HEK293T (cell line): Measurements from ENCODE around the gene GBGT1.

Experiments
- ARNT ChIP-seq: fragments of 450-650 bp; IDR thresholded peaks from 2 replicates; pipeline ENCODE4 v1.6.1; 2017; ENCODE audit warnings: mild to moderate bottlenecking
- ELF4 ChIP-seq: fragments of 450-650 bp; IDR thresholded peaks from 2 replicates; pipeline ENCODE4 v1.6.1; 2017; ENCODE audit warnings: antibody characterized with exemption
- L3MBTL2 ChIP-seq: fragments of 450-650 bp; conservative IDR thresholded peaks from 2 replicates; pipeline ENCODE4 v1.6.1; 2016; ENCODE audit warnings: mild to moderate bottlenecking
- LEF1 ChIP-seq: fragments of 450-650 bp; IDR thresholded peaks from 2 replicates; pipeline ENCODE4 v1.6.1; 2017; ENCODE audit warnings: mild to moderate bottlenecking, borderline replicate concordance
- ZNF384 ChIP-seq: fragments of 450-650 bp; IDR thresholded peaks from 2 replicates; pipeline ENCODE4 v1.6.1; 2016

DNA sequence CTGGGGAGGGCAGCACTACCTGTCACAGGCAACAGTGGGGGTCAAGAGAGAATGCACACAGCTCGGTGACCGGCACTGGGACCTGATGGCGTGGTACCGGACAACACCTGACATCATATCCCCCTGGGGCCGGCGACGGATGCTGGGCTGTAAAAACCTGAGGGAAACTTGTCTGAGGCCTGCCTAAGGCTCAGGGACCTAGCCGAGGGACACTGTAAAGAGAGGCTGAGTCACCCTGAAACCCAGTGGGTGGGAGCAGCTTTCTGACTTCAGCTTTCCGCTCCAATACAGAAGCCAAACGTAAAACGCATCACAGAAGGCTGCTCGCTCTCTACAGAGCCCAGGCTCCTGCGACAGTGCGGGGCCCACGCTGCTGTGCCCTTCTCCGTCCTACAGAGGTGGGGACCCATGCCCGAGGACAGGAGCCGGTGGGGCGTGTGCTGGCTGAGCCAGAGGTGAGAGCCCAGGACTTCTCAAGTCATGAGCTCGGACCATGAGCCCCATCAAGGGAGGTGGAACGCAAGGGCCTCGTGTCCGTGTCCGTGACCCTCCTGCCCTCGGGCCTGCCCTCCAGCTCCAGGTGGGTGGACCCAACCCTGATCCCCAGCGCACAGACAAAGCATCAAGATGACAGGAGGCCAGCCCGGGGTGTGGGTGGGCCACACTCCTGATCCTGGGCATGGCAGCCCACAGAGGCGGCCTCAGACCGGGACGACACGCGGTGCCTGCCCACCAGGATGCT, 47.9 kb downstream of the GBGT1 start:
- TF ChIP-seq ARNT (no peak), L3MBTL2 (no peak), ZNF384 (no peak), ELF4 (no peak), LEF1 (no peak)
